Measurements from ENCODE around the gene BAIAP2. TPM values are rescaled to one million over a fixed set of nuclear protein-coding genes. Genes with fewer than 3 reads are reported as not detected.

The BAIAP2 gene
- total RNA-seq, 1 experiment from 2014 or later: 13.1 TPM

GRCh38 chr17:81082177-81083073 is 47.5 kb downstream of the BAIAP2 start:
- no peak for DNase-seq (ENCODE audit: extremely low read depth, low read depth)

DNA sequence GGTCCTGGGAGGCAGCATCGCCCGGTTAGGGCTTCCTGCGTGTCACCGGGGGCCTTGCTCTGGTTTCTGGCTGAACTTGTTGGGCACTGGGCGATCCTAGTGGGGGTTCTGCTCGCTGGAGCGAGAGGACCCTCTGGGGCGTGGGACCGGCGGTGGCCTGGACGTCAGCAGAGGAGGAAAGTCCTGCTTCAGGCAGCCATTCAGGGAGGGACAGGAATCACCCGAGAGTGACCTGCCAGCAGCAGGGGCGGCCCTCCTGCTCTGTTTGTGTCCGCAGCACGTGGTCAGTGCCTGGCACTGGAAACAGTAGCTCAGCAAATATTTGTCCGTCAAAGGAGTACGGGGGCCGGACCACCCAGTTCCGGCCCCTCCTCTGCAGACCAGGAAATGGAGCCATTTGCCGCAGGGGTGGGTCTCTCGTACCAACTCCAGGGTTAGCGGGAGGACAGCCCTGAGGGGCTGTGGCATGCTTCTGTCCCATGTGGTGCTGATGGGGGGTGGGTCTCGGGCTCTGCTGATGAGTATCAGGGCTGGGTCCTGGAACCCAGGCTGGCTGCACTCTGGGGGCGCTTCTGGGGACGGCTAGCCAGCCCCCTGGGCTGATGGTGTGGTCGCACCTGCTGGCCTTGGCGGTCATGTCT is 48.3 kb downstream of the BAIAP2 start:
- no peak for DNase-seq (ENCODE audit: extremely low read depth, low read depth)

DNA sequence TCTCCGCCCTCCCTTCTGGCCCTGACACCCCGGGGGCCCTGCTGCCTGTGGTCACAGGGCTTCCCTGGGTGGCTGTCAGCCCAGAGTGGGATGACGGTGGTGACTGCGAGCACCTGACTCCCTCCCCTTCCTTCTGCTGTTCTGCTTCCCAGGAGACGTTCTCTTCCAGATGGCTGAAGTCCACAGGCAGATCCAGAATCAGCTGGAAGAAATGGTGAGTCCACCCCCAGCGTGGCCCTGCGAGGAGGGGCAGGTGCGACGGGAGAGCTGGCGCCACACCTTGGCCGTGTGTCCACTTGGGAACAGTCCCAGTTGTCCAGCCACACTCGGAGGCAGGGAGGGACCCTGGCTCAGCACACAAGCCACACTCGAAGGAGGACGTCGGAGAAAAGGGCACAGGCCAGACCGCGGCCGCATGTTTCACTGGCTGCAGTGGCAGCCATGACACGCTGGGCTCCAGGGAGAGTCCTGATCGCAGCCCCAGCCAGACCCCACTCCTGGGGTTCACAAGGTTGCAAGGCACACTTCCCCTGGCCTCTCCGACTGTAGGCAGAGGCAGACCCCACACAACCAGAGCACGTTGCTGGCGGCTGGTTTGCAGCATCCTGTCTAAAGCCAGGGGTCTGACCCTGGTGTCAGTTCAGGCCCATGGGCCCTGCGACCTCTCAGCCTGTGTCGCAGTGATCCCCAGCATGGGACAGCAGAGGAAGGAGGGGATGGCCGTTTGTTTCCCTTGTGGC is 49.9 kb downstream of the BAIAP2 start:
- DNase-seq (ENCODE audit: extremely low read depth, low read depth): no peak

DNA sequence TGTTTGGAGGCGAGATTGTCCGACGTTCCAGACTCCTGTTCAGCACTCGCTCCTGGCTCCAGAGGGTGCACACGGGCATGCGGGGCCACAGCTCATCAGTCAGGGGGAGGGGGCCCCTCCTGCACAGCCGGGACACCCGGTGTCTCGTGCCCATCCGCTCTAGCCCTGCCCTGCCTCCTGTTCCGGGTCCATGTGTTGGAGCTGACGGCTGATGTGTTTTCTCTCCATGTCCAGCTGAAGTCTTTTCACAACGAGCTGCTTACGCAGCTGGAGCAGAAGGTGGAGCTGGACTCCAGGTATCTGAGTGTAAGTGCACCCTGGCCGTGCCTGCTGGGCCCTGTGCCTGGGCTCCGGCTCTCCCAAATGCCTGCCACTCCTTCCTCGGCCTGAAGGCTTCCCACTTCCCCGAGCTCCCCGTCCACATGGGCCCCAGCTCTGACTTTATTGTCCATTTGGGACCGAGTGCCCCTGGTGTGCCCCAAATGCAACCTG is 50.5 kb downstream of the BAIAP2 start:
- no peak for DNase-seq (ENCODE audit: extremely low read depth, low read depth)

- DNase-seq (ENCODE audit: extremely low read depth, low read depth): no peak
Observed at GRCh38 chr17:81086789-81087551, 52.0 kb downstream of the BAIAP2 start.

DNA sequence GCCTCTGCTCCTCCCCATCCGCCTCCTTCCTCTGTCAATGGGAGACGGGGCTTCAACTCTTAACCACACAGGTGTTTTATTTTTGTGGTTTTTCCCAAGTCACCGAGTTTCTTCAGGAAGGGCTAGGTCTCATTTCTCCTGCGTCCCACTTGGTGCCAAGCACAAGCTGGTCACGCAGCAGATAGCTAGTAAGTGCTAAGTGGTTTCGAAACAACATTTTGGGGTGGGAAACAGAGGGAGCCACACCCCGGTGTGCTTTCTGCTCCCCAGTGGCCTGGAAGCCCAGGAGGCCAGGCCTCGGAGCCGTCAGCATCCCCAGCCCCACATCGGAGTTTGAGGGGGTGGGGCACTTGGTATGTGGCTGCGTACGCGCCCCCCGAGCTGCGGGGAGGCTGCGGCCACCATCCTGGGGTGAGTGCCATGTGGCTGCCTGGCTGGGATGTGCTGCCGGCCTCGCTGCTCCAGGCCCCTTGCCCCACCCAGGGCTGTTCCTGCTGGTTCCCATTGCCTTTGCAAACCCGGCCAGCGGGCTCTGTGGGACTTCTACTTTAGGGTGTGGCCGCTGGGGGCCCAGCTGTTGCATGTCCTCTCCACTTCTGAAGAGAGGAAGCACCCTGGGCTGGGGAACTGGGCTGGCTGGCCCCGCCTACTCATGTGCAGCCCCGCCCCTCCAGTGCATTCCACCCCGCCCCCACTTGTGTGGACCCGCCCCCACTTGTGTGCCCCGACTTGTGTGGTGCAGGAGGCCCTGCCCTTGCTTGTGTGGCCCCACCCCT is 55.6 kb downstream of the BAIAP2 start:
- DNase-seq (ENCODE audit: extremely low read depth, low read depth): no peak

GRCh38 chr17:81091154-81091553 is 56.2 kb downstream of the BAIAP2 start:
- no peak for DNase-seq (ENCODE audit: extremely low read depth, low read depth)

- no peak for DNase-seq (ENCODE audit: extremely low read depth, low read depth)
Observed at GRCh38 chr17:81091774-81092517, 57.0 kb downstream of the BAIAP2 start.

- no peak for DNase-seq (ENCODE audit: extremely low read depth, low read depth)
Observed at GRCh38 chr17:81092518-81093095, 57.7 kb downstream of the BAIAP2 start.

DNA sequence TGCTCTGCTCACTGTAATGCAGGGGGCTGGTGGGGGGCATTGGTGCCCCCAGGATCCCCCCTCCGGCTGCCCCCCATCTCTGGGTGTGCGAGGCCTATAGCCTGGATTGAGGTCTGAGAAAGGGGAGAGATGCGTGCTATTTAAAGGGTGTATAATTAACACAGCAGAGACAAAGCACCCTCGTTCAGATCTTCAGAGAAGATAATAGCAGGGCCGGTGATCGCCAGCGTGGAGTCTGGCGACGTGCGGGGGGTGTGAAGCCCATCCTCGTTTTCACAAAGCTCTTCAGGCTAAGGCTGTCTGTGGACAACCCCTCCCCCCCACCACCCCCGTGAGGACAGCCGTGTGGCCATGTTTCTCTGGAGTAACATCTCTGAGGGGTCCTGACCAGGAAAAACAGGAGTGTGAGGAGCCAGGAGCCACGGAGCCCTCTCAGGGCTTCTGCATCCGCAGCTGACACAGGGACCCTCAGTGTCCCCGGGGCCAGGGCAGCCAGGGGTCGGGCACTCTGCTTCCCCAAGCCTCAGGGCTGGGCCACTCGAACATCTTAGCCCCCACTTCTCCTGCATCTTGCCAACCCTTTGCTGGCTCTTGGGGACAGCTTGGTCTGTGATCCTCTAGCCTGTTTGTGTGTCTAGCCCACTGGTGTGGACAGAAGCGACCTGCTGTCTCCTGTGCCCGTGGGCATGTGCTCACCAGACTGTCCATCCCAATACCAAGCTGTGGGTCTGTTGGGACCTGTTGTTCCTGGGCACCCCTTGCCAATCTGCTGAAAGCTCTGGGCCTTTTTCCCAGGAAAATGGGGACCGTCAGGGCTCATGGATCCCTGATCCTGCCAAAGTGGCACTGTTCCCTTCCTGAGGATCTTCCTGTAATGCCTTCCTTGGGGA is 58.9 kb downstream of the BAIAP2 start:
- no peak for DNase-seq (ENCODE audit: extremely low read depth, low read depth)

GRCh38 chr17:81094509-81095382 is 59.8 kb downstream of the BAIAP2 start:
- peak; percentile 43 for DNase-seq (ENCODE audit: extremely low read depth, low read depth)

- no peak for DNase-seq (ENCODE audit: extremely low read depth, low read depth)
Observed at GRCh38 chr17:81095383-81095762, 60.4 kb downstream of the BAIAP2 start.

DNA sequence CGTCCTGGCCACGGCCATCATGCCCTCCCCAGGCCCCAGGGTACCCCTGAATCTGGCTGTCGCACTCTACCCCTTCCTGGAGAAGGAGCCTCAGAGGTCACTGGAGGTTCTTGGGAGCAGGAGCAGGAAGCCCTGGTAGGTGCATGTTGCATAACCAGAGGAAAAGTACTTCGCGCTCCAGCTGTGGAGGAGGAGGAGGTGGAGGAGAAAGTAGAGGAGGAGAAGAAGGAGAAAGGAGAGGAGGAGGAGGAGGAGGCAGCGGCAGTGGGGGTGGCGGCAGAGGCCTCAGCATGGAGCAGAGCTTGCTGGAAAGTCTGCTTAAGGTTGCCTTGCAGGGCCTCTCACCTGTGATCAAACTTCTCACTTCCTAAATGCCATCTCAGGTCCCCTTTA is 61.8 kb downstream of the BAIAP2 start:
- DNase-seq (ENCODE audit: extremely low read depth, low read depth): no peak

- peak; percentile 59 for DNase-seq (ENCODE audit: extremely low read depth, low read depth)
Observed at GRCh38 chr17:81097134-81097942, 62.4 kb downstream of the BAIAP2 start.

GRCh38 chr17:81097943-81098308 is 63.0 kb downstream of the BAIAP2 start:
- DNase-seq (ENCODE audit: extremely low read depth, low read depth): no peak

DNA sequence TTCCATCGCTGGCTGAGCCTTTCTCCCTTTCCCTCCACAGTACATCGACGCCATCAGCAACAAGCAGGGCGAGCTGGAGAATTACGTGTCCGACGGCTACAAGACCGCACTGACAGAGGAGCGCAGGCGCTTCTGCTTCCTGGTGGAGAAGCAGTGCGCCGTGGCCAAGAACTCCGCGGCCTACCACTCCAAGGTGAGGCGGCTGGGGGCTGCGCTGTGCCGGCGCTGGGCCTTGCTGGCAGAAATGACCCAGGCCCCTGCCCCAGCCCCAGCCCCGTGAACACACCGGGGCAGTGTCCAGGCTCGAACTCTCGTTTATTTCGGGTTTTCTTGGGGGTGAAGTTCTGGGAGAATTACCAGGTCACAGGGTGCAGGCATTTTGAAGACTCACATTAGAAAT is 64.9 kb downstream of the BAIAP2 start:
- DNase-seq (ENCODE audit: extremely low read depth, low read depth): no peak
